Stimulated activated CD4-positive, alpha-beta T cell treated with anti-CD3 and anti-CD28 coated beads, Interleukin-2, amount 100 ng/mL, for 4 hours (primary cell): ENCODE measurements around the gene MAPK7.
A peak's percentile ranks its signal among the peaks of the same experiment; 100 is the strongest.

Experiments used
- DNase-seq: peaks from one replicate; pipeline ENCODE4 v3.0.0-alpha.2; 2020; ENCODE audit warnings: low read depth

The MAPK7 gene

DNA sequence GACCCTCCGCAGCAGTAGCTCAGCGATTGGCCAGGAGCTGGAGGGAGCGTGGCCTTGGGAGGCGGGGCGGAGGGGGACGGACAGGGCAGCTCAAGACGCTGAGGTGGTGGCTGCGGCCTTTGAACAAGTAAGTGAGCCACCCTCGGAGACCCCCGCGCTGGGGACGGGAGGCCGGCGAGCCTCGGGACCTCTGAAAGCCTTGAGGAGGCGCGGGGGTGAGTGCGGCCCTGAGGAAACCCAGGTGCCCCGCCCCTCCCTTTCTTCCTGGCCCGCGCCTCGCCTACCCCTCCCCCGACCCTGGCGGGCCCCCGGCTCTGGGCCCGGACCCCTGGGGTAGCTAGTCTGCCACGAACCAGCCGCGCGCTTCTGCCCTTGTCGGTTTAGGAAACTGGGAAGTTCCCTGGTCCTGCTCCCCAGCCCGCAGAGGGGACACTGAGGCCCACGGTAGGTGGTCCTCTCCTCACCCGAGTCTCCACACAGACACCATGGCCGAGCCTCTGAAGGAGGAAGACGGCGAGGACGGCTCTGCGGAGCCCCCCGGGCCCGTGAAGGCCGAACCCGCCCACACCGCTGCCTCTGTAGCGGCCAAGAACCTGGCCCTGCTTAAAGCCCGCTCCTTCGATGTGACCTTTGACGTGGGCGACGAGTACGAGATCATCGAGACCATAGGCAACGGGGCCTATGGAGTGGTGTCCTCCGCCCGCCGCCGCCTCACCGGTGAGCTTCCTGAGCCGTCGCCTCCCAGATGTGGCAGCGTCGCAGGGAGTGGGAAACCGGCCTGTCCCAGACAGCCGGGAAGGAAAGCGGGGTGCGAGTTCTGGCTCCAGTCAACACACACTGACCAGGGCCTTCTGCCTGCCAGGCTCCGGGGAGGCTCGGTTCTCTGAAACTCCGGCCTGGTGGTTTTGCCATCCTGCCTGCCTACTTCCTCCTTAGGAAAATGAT is at the start of gene MAPK7:
MAPK7 (plus strand) TSS at position 83 of the 945 bp plus-strand sequence; CDS start at position 486, 403 bp downstream.
- no peak for DNase-seq

DNA sequence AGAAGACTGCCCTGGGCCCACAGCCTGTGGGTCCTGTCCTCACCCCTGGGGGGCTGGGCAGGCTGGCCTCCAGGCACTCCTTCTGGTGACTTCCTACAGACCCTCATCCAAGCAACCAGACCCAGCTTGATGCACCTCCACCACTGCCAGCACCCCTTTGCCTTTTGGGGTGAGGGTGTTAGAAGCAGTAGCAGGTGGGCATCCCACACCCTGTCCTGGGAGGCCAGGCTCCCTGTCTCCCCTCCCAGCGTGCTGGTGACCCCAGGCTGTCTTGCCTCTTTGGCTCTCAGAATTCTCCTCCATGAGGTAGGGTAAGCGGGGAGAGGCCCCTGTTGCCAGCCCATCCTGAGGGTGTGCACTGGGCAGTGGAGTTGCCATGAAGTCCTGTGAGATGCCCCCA is 49.2 kb upstream of the MAPK7 start:
- DNase-seq: no peak

DNA sequence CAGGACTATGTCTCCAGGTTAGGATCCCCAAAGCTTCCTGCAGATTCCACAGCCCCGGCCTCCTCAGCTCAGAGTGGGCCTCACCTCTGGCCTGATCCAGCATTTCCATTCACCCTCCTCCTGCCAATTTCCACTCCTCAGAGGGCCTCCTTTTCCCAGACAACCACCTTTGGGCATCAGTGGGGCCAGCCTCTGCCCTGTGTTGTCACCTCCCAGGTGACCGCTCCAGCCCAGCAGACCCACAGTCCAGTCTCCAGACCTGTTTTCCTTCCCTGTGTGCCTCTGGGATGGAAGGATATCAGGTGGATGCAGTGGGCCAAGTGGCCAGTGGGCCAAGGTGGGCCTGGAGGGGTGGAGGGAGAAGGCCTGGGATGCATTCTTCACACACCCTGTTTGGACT is 48.5 kb upstream of the MAPK7 start:
- no peak for DNase-seq

DNA sequence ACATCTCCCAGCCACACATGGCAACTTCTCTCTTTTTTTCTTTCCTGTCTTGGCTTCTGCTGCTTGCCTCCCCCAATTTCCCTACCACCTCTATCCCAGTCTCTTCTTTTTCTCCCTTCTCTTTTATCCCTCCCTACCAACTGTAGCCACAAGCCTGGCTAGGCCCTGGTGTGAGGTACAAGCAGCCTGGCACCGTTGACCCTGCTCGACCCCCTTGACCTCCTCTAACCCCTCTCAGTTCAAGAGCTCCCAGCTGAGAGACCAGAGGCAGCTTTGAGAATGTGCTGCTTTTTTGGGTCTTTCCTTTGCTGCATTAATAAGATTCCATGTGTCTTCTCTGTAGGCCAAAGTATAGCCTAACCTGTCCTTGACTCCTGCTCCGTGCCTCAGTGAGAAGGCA is 48.0 kb upstream of the MAPK7 start:
- no peak for DNase-seq

DNA sequence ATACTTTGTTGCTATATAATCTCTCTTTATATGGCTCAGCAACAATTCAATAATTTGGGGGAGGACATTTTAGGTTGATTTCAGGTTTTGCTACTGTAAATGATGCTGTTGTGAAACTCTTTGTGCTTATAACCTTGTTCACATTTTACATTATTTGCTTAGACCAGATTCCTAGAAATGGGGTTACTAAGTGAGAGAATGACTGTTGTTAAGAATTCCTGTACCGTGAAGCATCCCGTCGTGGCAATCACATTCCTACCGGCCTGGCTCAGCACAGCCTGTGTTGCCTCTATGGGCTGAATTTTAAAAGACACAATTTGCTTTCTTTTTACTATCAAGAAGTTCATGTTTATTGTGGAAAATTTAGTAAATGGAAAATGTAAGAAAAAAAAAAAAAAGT is 47.2 kb upstream of the MAPK7 start:
- no peak for DNase-seq

DNA sequence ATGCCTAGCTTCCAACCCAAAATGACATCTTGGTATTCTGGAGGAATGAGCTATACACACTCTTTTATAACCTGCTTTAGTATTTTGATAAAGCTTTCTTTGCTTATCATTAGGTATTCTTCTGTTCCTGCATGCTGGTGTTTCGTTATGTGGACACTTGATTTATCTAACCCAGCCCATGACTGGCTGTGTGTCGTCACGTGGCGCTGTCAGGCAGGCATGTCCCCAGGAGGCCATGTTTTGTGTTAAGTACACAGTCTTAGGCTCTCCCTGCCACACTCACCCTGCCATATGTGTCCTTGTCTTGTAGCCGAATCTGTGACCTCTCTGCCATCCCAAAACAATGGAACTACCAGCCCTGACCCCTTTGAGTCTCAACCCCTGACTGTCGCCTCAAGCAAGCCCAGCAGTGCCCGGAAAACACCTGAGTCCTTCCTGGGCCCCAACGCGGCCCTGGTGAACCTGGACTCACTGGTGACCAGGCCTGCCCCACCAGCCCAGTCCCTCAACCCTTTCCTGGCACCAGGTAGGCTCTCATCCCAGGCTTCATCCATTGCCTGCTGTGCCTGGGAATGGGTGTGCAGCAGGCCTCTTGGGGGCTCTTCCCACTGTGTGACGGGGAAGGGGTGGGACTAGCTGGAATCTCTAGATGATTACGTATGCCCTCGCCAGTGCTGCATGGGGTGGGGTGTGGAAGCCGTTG is 46.6 kb upstream of the MAPK7 start:
- DNase-seq: no peak

DNA sequence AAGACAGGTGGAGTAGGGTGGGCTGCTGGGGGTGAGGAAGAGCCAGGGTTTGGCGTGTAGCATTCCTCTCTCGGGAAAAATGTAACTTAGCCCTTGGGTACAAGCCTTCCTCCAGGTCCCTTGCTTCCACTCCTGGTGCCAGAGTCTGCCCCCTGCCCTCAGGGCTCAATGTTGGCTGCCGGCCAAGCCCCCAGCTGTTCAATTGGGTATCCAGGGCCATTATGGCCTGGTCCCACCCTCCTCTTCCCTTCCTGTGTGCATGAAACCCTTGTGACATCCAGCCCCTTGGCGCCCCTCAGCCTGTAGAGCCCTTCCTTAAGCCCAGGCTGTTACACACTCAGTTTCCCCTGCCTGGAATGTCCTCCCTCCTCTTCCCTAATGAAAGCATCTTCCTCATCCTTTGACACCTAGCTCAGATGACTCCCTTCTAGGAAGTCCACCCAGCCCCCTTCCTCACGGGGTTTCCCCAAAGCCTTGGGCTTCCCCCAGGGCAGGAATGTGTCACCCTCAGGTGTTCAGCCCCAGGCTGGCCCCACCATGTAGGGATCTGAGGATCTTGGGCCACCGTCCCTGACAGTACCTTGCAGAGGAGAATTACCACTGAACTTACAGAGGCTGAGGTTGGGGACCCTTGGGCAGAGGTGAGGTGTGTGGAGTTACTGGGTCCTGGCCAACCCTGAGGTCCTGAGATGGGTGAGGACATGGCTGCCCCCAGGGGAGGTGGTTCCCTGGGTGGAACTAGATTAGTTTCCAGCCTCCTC is 45.7 kb upstream of the MAPK7 start:
- no peak for DNase-seq

DNA sequence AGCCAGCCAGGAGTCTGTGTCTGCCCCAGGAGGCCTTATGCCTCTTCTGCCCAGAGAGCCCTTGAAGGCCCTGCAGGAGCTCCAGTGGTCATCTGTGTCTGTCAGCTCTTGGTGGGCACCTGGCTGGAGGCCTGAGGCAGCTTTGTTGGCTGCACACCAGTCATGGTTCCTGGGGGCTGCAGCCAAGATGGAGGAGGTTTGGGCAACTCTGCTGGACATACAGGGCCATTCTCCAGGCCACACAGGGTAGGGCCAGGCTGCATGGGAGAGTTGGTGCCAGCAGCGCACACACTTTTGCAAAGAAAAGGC is 45.2 kb upstream of the MAPK7 start:
- DNase-seq: no peak

DNA sequence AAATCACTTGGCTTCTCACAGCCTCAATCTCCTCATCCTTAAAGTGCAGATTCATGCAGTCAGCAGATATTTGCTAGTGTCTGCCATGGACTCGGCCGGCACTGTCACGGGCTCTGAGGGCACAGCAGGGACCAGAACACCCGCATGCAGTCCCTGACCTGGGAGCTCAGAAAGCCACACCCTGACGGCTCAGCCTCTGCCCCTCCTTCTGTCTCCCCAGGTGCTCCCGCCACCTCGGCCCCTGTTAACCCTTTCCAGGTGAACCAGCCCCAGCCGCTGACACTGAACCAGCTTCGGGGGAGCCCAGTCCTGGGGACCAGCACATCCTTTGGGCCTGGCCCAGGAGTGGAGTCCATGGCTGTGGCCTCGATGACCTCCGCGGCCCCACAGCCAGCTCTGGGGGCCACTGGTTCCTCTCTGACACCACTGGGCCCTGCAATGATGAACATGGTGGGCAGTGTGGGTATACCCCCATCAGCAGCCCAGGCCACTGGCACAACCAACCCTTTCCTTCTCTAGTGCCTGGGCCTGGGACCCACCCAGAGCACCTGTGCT is 44.5 kb upstream of the MAPK7 start:
- DNase-seq: no peak

DNA sequence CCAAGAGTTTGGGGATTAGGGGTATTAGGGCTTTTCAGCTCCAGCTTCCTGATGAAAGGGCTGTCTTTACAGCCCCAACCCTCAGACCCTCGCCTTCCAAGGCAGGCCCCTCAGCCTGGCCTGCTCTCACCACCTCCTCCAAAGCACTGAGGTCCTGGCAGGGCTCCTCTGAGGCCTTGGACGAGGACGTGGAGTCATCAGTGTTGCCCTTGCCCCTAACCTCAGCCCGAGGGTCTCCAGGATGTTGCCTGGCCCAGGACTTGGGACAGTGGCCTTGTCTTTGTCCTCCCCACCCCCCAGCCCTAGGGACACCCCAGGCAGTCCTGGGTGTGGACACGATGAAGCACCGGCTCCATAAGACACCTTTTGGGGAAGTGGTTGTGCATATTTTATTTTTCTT is 44.0 kb upstream of the MAPK7 start:
- no peak for DNase-seq

DNA sequence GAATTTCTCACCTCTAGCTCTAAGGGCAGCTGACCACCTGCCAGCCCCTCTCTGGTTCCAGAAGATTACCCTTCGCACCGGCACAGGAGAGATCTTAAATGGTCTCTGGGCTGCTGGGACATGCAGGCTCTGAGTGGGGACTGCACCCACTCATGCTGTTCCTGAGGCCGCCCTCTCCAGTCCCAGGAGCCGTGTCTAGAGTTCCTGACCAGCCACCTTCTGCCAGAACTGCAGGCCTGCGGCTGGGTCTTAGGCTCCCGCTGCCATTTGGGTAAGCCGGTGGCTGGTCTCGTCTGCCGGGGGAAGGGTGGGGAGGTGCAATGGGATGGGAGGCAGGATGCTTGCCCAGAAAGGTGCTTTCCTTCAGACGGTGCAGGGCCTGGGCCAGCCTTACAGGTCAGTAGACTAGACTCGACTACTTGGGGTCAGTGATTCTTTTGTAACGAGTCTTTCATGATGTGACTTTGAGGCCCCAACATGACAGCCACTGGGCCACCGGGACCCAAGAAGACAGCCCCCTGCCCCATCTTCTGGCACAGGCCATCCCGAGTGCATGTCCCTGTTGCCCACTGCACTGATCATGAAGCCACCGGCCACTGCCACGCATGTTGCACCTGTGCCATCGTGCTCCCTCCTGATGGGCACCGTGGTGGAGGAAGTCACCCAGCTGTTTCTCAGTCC is 42.2 kb upstream of the MAPK7 start:
- no peak for DNase-seq

DNA sequence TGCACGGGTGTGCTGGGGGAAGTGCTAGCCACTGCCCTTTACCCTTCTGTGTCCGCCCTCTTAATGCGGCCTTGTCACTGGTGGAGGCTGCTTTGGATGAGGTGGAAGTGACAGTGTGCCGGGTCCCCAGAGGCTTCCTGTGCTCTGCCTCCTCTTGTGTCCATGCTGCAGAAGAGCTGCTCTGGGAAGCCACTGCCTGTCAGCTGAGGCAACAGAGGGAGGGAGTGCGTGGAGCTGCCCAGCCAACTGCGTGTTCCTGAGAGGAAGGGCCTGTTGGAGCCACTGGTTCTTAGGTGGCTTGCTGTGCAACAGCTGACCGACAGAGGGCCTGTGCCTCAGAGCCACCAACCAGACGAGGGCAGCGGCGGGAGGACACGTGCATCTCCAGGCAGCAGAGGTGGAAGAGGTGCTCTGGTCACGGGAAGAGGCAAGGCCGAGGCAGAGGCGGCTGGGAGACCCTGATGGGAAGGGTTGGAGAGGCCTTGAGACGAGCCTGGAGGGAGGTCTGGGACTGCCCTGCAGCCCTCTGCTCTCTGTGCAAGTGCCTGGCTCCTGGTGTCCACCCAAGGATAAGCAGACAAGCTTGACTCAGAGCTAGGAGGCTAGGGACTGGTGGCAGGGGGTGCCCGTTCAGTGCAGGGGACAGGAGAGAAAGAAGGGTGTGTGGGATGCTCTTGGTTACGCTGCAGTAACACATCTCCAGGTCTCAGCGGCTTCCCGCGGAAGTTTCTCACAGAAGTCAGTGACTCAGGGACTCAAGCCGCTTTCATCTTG is 41.2 kb upstream of the MAPK7 start:
- DNase-seq: no peak

DNA sequence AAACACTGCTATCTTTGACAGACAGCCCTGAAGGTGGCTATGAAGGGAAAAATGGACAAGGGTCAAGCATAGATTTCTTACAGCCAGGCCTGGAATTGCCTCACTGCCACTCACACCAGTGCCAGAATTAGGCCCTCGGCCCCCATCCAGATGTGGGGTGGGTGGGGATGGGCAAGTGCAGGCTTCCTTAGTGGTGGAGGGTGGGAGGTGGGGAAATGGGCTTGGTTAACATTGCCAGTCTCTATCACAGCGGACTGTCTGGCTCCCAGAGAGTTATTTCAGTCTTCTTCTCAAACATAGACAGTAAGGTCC is 40.6 kb upstream of the MAPK7 start:
- DNase-seq: no peak

DNA sequence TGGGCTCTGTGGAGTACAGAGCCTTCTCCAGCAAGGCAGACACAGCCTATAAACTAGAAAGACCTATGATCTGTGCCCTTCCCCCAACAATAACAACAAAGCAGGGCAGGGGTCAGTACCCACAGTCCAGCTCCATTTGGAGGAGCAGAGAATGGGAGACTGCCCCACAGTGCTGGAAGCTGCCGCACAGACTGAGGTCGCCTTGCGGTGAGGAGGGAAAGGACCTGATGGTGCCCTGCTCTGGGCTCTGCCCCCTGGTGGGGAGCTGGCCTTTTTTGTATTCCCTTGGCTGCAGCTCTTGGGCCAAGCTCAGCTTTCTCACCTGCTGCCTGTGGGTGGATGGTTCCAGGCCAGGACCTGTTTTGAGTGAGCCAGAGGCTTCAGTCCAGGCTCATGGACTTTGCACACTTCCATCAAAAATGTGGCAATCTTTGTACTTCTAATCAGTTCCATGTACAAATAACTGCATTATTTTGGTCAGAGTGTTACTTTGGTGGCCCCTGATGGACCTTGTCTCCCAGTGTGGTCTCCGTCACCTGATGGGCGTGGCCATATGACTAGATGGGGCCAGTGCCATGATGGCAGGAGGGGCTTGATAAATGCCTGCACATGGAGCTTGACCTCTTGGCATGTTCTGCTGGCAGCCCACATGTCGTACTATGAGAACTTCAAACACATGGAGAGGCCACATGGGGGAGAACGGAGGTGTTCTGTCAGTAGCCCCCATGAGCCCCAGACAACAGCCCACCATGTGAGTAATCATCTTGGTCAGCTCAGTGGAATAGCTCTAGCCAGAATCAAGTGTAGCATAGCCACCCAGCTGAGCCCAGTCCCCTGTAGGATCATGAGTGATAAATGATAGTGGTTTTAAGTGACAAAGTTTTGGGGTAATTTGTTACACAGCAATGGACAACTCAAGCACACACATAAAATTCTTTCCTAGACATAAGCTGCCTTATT is 40.0 kb upstream of the MAPK7 start:
- peak; percentile 54 for DNase-seq

DNA sequence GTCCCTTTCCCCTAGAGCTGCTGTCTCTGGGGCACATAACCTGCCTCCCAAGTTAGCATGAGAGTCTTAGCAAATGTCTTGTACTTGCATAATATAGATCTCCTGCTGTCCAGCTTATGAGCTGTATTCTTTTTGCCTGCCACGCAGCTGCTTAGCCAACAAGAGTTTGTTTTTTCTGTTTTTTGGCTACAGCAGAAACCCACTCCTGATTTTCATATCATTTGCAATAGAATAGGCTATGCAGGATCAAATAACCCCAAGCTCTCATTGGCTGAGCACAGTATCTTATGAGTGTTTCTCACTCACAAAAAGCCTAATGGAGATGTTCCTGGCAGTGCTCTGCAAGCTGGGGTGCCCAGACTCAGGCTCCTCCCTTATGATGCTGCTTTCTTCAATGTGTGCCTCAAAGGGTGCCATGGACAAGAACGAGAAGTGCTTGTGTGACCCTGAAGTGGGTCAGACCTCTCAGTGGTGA is 38.9 kb upstream of the MAPK7 start:
- DNase-seq: no peak

DNA sequence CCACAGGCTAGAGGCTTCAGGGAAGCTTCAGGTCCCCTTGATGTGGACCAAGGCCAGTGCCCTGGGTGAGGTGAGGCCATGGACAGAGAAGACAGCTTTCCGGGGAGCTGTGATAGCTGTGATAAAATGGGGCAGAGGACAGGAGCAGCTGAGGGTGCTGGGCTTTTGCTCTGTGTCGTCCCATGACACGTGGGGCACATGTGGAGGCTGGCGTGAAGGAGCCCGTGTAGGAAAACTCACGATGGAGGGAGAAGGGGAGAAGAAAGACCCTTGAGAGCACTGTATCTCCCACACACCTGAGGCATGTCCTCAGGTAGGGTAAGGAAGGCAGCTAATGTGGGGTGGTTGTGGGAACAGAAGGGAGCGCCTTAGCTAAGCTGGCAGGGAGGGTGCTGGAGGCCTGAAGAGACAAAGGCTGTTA is 37.1 kb upstream of the MAPK7 start:
- no peak for DNase-seq

DNA sequence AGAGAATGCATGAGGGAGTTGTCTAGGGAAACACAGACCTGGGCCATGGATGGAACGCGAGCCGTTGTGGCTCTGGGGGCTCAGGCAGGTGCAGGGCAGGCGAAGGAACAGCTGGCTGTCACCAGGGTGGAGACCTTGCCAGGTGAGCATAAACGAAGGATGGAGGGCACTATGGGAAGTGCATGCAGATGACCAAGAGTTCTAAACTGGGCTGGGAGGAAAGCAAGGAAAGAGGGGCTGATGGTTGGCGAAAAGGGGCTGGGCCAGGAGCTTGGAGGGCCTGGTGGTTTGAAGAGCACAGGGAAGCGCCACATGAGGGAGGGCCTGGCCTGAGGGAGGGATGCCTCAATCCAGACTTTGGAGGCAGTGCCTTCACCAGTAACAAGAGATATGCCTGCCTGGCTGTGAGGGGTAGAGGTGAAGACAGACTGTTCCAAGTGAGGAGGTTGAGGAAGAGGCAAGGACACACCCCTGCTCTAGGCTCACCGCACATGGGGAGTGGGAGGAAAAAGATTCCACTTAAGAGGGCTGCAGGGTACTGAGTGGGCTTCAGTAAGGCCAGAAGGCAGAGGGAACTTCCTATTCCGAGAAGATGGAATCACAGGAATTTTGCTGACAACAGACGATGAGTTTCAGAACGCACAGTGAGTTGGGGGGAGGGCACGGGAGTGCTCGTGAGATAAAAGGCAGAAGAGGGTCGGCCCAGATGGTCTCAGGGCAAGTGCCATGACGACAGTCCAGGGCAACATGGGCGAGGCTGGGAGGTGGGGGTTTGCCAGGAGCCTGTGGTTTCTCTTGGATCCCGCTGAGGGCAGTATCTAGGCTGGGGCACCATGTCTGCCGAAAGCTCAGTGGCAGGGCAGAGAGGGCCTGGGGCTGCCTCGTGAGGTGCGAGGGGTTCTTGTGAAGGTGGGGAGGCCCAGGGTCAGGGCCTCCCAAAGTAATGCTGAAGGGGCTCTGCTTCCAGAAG is 36.4 kb upstream of the MAPK7 start:
- no peak for DNase-seq

DNA sequence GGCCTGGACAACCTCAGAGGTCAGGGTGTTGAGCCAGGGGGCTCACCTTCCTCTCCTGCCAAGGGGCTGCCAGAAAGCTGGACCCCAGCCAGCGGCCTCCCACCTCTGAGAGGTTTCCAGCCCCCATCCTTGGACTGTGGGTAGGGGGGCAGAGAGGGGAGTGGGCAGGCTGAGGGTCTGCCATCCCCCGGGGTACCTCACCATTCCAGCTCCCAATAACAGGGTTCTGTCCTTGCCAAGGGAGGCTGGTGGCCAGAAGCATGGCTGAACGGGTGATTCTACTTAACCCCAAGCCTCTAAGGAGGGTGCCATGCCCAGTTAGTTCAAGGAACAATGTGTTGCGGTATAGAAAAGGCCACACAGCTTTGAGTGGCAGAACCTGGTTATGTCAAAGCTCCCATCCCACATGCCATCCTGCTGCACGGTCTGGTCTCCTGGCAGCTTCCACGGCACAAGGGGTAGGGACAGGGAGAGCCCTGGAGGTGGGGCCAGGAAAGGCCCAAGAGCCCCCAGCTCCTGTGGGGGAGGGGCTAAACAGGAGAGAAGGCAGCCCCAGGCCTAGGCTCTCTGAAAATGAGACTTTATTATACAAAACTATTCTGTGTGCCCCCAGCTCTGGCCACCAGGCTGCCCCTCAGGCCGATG is 35.6 kb upstream of the MAPK7 start:
- no peak for DNase-seq
